ENCODE measurements around the gene PALM3.
"Not testable (repeated sequence)": the region's sequence is repeated elsewhere in the genome, so short reads cannot be mapped to it uniquely, and the experiment has no call there.

PALM3 gene

GRCh38 chr19:14031719-14032480 lies 30.0 kb downstream of the PALM3 start, which contains the start of gene IL27RA:
Gene IL27RA (plus strand): TSS chr19:14031762. CDS start chr19:14031873, 111 bp downstream.
- peak; percentile 84 for DNase-seq (ENCODE audit: low spot score)

- DNase-seq (ENCODE audit: low spot score) = peak; percentile 86
Measured at GRCh38 chr19:14030997-14031718, 30.7 kb downstream of the PALM3 start.

- DNase-seq (ENCODE audit: low spot score) = no peak
Measured at GRCh38 chr19:14028901-14029300, 33.0 kb downstream of the PALM3 start.

GRCh38 chr19:14027856-14028450 lies 33.9 kb downstream of the PALM3 start, which contains the start of gene RLN3:
Gene RLN3 (plus strand): TSS chr19:14028148. CDS start chr19:14028205, 57 bp downstream.
- DNase-seq (ENCODE audit: low spot score) = no peak

GRCh38 chr19:14026652-14027192 lies 35.2 kb downstream of the PALM3 start:
- DNase-seq (ENCODE audit: low spot score) = not testable (repeated sequence)

- no peak for DNase-seq (ENCODE audit: low spot score)
Measured at GRCh38 chr19:14023404-14024235, 38.3 kb downstream of the PALM3 start.

- no peak for DNase-seq (ENCODE audit: low spot score)
Measured at GRCh38 chr19:14022469-14022868, 39.4 kb downstream of the PALM3 start.

- DNase-seq (ENCODE audit: low spot score) = no peak
Measured at GRCh38 chr19:14021474-14021873, 40.4 kb downstream of the PALM3 start.

GRCh38 chr19:14019739-14020138 lies 42.1 kb downstream of the PALM3 start:
- not testable (repeated sequence) for DNase-seq (ENCODE audit: low spot score)

- no peak for DNase-seq (ENCODE audit: low spot score)
Measured at GRCh38 chr19:14019100-14019499, 42.8 kb downstream of the PALM3 start.

GRCh38 chr19:14015524-14016035 lies 46.3 kb downstream of the PALM3 start:
- DNase-seq (ENCODE audit: low spot score) = no peak

- DNase-seq (ENCODE audit: low spot score) = no peak
Measured at GRCh38 chr19:14012378-14012915, 49.4 kb downstream of the PALM3 start.

GRCh38 chr19:14006766-14007562 lies 54.9 kb downstream of the PALM3 start:
- DNase-seq (ENCODE audit: low spot score) = no peak

- DNase-seq (ENCODE audit: low spot score) = peak; percentile 100
Measured at GRCh38 chr19:14006085-14006765, 55.7 kb downstream of the PALM3 start, which contains the start of gene RFX1. Gene RFX1 (minus strand): TSS chr19:14006320. CDS start chr19:13993843, 12,477 bp downstream.

GRCh38 chr19:14005349-14006084 lies 56.4 kb downstream of the PALM3 start:
- peak; percentile 95 for DNase-seq (ENCODE audit: low spot score)

- DNase-seq (ENCODE audit: low spot score) = no peak
Measured at GRCh38 chr19:14004619-14005348, 57.1 kb downstream of the PALM3 start.
